Neural cell (in vitro differentiated cells): ENCODE data around the gene TRABD2B.

Experiments
- CTCF ChIP-seq: fragments of 450-650 bp; IDR thresholded peaks from 2 replicates; pipeline ENCODE4 v1.5.1; 2014; ENCODE audit warnings: antibody characterized with exemption, mild to moderate bottlenecking, moderate library complexity; ENCODE audit not compliant: poor library complexity, severe bottlenecking
- EZH2 ChIP-seq: fragments of 200-600, 300-800 bp; shearing (Covaris generic), sonication (generic); IDR thresholded peaks from 2 replicates; pipeline ENCODE4 v1.6.1; 2014; ENCODE audit warnings: antibody characterized with exemption, low read length, borderline replicate concordance, mild to moderate bottlenecking; ENCODE audit not compliant: insufficient read depth, poor library complexity, severe bottlenecking
- MXI1 ChIP-seq: fragments of 450-650 bp; conservative IDR thresholded peaks from 2 replicates; pipeline ENCODE4 v1.6.1; 2014; ENCODE audit warnings: antibody characterized with exemption, mild to moderate bottlenecking; ENCODE audit not compliant: poor library complexity, severe bottlenecking
- POLR2AphosphoS5 ChIP-seq: IDR thresholded peaks from 2 replicates; pipeline ENCODE4 v1.6.1; 2012
- RAD21 ChIP-seq: fragments of 450-650 bp; conservative IDR thresholded peaks from 2 replicates; pipeline ENCODE4 v1.6.1; 2014; ENCODE audit warnings: antibody characterized with exemption, mild to moderate bottlenecking, moderate library complexity
- SMC3 ChIP-seq: fragments of 450-650 bp; conservative IDR thresholded peaks from 2 replicates; pipeline ENCODE4 v1.6.1; 2014; ENCODE audit warnings: antibody characterized with exemption, mild to moderate bottlenecking, moderate library complexity; ENCODE audit not compliant: poor library complexity
- TAF1 ChIP-seq: IDR thresholded peaks from 2 replicates; pipeline ENCODE4 v1.6.1; 2012; ENCODE audit warnings: low read depth
- TF ChIP-seq, protein P1 (sequence below): IDR thresholded peaks from 2 replicates; pipeline ENCODE4 v1.6.1; 2012; ENCODE audit warnings: borderline replicate concordance

DNA sequence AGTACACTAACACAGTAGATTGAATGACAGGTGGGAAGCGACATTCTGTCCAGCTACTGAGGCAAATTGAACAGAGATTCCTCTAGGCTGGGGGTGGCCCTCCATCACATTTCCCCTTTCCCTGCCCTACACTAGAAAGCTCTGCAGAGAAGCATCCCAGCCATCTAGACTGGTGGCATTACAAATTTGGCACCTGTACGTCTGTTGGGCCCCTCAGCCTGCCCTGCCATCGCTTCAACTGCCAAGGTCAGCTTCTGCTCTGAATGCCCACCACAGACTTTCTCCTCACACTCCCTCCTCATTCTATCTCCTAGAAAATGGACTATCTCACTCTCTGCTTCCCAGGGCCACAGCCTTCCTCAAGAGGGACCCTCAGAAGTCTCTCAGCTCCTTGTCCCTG lies 16.7 kb downstream of the TRABD2B start:
- TF ChIP-seq, protein P1, sequence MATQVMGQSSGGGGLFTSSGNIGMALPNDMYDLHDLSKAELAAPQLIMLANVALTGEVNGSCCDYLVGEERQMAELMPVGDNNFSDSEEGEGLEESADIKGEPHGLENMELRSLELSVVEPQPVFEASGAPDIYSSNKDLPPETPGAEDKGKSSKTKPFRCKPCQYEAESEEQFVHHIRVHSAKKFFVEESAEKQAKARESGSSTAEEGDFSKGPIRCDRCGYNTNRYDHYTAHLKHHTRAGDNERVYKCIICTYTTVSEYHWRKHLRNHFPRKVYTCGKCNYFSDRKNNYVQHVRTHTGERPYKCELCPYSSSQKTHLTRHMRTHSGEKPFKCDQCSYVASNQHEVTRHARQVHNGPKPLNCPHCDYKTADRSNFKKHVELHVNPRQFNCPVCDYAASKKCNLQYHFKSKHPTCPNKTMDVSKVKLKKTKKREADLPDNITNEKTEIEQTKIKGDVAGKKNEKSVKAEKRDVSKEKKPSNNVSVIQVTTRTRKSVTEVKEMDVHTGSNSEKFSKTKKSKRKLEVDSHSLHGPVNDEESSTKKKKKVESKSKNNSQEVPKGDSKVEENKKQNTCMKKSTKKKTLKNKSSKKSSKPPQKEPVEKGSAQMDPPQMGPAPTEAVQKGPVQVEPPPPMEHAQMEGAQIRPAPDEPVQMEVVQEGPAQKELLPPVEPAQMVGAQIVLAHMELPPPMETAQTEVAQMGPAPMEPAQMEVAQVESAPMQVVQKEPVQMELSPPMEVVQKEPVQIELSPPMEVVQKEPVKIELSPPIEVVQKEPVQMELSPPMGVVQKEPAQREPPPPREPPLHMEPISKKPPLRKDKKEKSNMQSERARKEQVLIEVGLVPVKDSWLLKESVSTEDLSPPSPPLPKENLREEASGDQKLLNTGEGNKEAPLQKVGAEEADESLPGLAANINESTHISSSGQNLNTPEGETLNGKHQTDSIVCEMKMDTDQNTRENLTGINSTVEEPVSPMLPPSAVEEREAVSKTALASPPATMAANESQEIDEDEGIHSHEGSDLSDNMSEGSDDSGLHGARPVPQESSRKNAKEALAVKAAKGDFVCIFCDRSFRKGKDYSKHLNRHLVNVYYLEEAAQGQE, result no peak
- no peak for TF ChIP-seq CTCF
- TF ChIP-seq MXI1, result no peak
- TF ChIP-seq TAF1, result no peak
- TF ChIP-seq RAD21, result no peak
- TF ChIP-seq EZH2, result no peak
- no peak for TF ChIP-seq POLR2AphosphoS5
- TF ChIP-seq SMC3, result no peak
